ENCODE measurements around the gene COIL. TPM values are rescaled to one million over a fixed set of nuclear protein-coding genes. Genes with fewer than 3 reads are reported as not detected.

Gene COIL
- total and polyA plus RNA-seq, 9 of the 15 experiments (the other 6 are each of a cell fraction or from before 2014, with no cell fraction given), result 23.9 to 41.3 (median 28.7) TPM

DNA sequence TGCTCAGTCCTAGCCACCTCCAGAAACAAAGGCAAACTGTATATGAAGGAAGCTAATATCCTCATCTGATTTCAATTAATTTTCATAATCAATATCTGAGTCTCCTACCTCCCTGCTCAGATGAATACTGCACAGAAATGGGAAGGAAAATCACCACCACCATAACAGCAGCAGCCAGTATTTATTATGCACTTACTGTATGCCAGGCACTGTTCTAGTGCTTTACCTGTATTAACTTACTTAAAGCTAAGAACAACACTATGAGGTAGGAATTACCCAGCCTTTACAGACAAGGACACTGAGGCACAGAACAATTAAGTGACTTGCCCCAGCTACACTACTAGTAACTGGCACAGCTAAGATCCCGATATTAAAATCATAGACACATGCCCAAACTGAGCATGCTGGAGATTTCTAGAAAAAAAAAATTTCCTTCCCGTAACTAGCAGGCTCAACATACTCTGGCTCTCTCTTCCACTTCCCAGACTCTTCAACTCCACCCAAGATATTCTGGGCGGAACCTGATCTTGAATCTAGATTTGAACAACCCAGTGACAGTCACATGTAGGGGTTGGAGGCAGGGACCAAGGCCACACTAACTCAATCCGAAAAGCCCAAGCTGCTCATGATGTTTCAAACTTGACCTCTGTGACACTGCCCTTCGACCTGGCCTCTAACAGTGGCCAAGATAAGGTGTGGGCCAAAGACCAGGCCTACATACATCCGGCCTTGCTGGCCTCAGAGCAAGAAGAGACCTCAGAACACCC is 50.9 kb downstream of the COIL start (continued):
- TF ChIP-seq ELK1 (CRISPR knock-in tag; IDR thresholded peaks at IDR 0.05) (no peak), ZNF830 (CRISPR knock-in tag; IDR thresholded peaks at IDR 0.05) (no peak), THRA (IDR thresholded peaks at IDR 0.05) (no peak), SMC3 (conservative IDR thresholded peaks at IDR 0.05; ENCODE audit: insufficient read depth, low read depth, low read length) (no peak), TOE1 (IDR thresholded peaks at IDR 0.05; ENCODE audit: borderline replicate concordance) (peak; percentile 51; the same call in 1 of the 2 replicates), TOE1 (CRISPR knock-in tag; IDR thresholded peaks at IDR 0.05; ENCODE audit: borderline replicate concordance, low read depth) (no peak), HDAC6 (IDR thresholded peaks at IDR 0.05; ENCODE audit: low read depth, low read length) (no peak), ZNF384 (IDR thresholded peaks at IDR 0.05; ENCODE audit: low read depth, low read length) (0 out of 2 replicates have a peak, but pooled peaks have one; percentile 17), RAD51 (IDR thresholded peaks at IDR 0.05; ENCODE audit: borderline replicate concordance, low read depth) (peak; percentile 66), ZNF766 (CRISPR knock-in tag; conservative IDR thresholded peaks at IDR 0.05) (peak; percentile 63; the same call in 1 of the 2 replicates), ELF2 (CRISPR knock-in tag; IDR thresholded peaks at IDR 0.05) (no peak), ELF4 (CRISPR knock-in tag; IDR thresholded peaks at IDR 0.05) (no peak), ZNF324 (CRISPR knock-in tag; IDR thresholded peaks at IDR 0.05) (peak; percentile 32; the same call in 1 of the 2 replicates), XRCC4 (IDR thresholded peaks at IDR 0.05; ENCODE audit: extremely low read depth, insufficient read depth, insufficient read length) (no peak), STAT5A (IDR thresholded peaks at IDR 0.05; ENCODE audit: borderline replicate concordance, low read length) (no peak), RNF2 (IDR thresholded peaks at IDR 0.05) (peak; percentile 80)
- TF ChIP-seq, protein P1, sequence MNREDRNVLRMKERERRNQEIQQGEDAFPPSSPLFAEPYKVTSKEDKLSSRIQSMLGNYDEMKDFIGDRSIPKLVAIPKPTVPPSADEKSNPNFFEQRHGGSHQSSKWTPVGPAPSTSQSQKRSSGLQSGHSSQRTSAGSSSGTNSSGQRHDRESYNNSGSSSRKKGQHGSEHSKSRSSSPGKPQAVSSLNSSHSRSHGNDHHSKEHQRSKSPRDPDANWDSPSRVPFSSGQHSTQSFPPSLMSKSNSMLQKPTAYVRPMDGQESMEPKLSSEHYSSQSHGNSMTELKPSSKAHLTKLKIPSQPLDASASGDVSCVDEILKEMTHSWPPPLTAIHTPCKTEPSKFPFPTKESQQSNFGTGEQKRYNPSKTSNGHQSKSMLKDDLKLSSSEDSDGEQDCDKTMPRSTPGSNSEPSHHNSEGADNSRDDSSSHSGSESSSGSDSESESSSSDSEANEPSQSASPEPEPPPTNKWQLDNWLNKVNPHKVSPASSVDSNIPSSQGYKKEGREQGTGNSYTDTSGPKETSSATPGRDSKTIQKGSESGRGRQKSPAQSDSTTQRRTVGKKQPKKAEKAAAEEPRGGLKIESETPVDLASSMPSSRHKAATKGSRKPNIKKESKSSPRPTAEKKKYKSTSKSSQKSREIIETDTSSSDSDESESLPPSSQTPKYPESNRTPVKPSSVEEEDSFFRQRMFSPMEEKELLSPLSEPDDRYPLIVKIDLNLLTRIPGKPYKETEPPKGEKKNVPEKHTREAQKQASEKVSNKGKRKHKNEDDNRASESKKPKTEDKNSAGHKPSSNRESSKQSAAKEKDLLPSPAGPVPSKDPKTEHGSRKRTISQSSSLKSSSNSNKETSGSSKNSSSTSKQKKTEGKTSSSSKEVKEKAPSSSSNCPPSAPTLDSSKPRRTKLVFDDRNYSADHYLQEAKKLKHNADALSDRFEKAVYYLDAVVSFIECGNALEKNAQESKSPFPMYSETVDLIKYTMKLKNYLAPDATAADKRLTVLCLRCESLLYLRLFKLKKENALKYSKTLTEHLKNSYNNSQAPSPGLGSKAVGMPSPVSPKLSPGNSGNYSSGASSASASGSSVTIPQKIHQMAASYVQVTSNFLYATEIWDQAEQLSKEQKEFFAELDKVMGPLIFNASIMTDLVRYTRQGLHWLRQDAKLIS (CRISPR knock-in tag; IDR thresholded peaks at IDR 0.05), result no peak
- TF ChIP-seq, protein P2, sequence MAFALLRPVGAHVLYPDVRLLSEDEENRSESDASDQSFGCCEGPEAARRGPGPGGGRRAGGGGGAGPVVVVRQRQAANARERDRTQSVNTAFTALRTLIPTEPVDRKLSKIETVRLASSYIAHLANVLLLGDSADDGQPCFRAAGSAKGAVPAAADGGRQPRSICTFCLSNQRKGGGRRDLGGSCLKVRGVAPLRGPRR (CRISPR knock-in tag; IDR thresholded peaks at IDR 0.05), result peak; percentile 67; the same call in 1 of the 2 replicates
